SK-N-SH (cell line): ENCODE measurements around the gene ATP5PF. TPM values are rescaled to one million over a fixed set of nuclear protein-coding genes. Genes with fewer than 3 reads are reported as not detected.

Source experiments
- CTCF ChIA-PET: fragments of 300-600, 350-600 bp; formaldehyde crosslinking; extraction: SDS; loops from one replicate; lab custom pipeline; 2021; lab: Yijun Ruan, JAX
- POLR2A ChIA-PET: fragments of 350-600 bp; sonication (Branson Sonifier 250); formaldehyde crosslinking; extraction: SDS; loops from one replicate; lab custom pipeline; 2020; ENCODE audit warnings: antibody characterized with exemption, inconsistent platforms; lab: Yijun Ruan, JAX
- DNase-seq: peaks from one replicate; pipeline ENCODE4 v3.0.0; 2012
- H2AFZ ChIP-seq: fragments of 200-600 bp; sonication (generic); 2 replicates; pipeline ENCODE4 v1.8.1; 2016; ENCODE audit warnings: antibody characterized with exemption, mild to moderate bottlenecking, low read depth
- H3F3A ChIP-seq: fragments of 200-600 bp; sonication (generic); replicated peaks from 2 replicates; pipeline ENCODE3; 2016; ENCODE audit warnings: antibody characterized with exemption, mild to moderate bottlenecking; ENCODE audit not compliant: insufficient read depth
- H3K27ac ChIP-seq, 2 experiments: fragments of 200-500 bp in 1 of 2; fragments of 200-600 bp in 1 of 2; sonication (Bioruptor generic) in 1 of 2; sonication (generic), shearing (Covaris generic) in 1 of 2; 2 replicates each; pipeline versions ENCODE4 v1.5.1 to v1.6.1; 2014 to 2016; ENCODE audit warnings: low read depth in 2 of 2, inconsistent platforms in 1 of 2, low read length in 1 of 2, mild to moderate bottlenecking in 1 of 2, mixed read lengths in 1 of 2
- H3K27me3 ChIP-seq: fragments of 200-600 bp; sonication (generic), shearing (Covaris generic); 2 replicates; pipeline ENCODE4 v1.6.1; 2016; ENCODE audit warnings: mixed run types; ENCODE audit not compliant: insufficient read depth
- H3K36me3 ChIP-seq, 2 experiments: fragments of 200-500 bp in 1 of 2; fragments of 200-600 bp in 1 of 2; sonication (Bioruptor generic) in 1 of 2; sonication (generic) in 1 of 2; replicated peaks in 1 of 2; 2 replicates each; pipeline versions ENCODE3 to v1.5.1; 2014 to 2016; ENCODE audit warnings: low read length in 1 of 2, mild to moderate bottlenecking in 1 of 2; ENCODE audit not compliant: insufficient read depth in 2 of 2, control insufficient read depth in 1 of 2
- H3K4me1 ChIP-seq, 2 experiments: fragments of 200-500 bp in 1 of 2; fragments of 200-600 bp in 1 of 2; sonication (Bioruptor generic) in 1 of 2; sonication (generic), shearing (Covaris generic) in 1 of 2; 2 replicates each; pipeline versions ENCODE4 v1.5.1 to v1.6.1; 2014 to 2016; ENCODE audit warnings: low read depth in 1 of 2, low read length in 1 of 2, mixed run types in 1 of 2; ENCODE audit not compliant: insufficient read depth in 2 of 2, control insufficient read depth in 1 of 2
- H3K4me2 ChIP-seq: fragments of 200-600 bp; sonication (generic), shearing (Covaris generic); 2 replicates; pipeline ENCODE4 v1.6.1; 2017; ENCODE audit warnings: mixed run types
- H3K4me3 ChIP-seq, 2 experiments: fragments of 200-500 bp in 1 of 2; fragments of 200-600 bp in 1 of 2; sonication (Bioruptor generic) in 1 of 2; sonication (generic), shearing (Covaris generic) in 1 of 2; 2 replicates each; pipeline versions ENCODE4 v1.5.1 to v1.8.1; 2014 to 2016; ENCODE audit warnings: low read depth in 2 of 2, inconsistent platforms in 1 of 2, low read length in 1 of 2, mild to moderate bottlenecking in 1 of 2, mixed read lengths in 1 of 2, moderate library complexity in 1 of 2
- H3K79me2 ChIP-seq: fragments of 200-600 bp; sonication (generic); 2 replicates; pipeline ENCODE4 v1.8.1; 2017; ENCODE audit warnings: mild to moderate bottlenecking; ENCODE audit not compliant: insufficient read depth
- H3K9ac ChIP-seq: fragments of 200-600 bp; sonication (generic); 2 replicates; pipeline ENCODE4 v1.6.1; 2017; ENCODE audit warnings: mixed run types
- H3K9me2 ChIP-seq: fragments of 200-600 bp; sonication (generic); 2 replicates; pipeline ENCODE4 v1.6.1; 2017; ENCODE audit warnings: mixed run types
- H3K9me3 ChIP-seq: fragments of 200-600 bp; sonication (generic); 2 replicates; pipeline ENCODE4 v1.6.1; 2017; ENCODE audit warnings: mixed run types, mild to moderate bottlenecking, moderate library complexity
- H4K20me1 ChIP-seq: fragments of 200-600 bp; sonication (generic); 2 replicates; pipeline ENCODE4 v1.6.1; 2017; ENCODE audit warnings: mild to moderate bottlenecking, mixed run types; ENCODE audit not compliant: insufficient read depth
- CHD2 ChIP-seq: fragments of 150-350 bp; IDR thresholded peaks from 2 replicates; pipeline ENCODE4 v1.6.1; 2018; ENCODE audit warnings: low read length; ENCODE audit not compliant: partially characterized antibody
- EZH2phosphoT487 ChIP-seq: fragments of 200-600 bp; sonication (generic); IDR thresholded peaks from 2 replicates; pipeline ENCODE4 v1.6.1; 2017; ENCODE audit warnings: low read depth, mixed run types, mild to moderate bottlenecking, antibody characterized with exemption, moderate library complexity, borderline replicate concordance
- GABPA ChIP-seq: IDR thresholded peaks from 2 replicates; pipeline ENCODE4 v1.4.0; 2012; ENCODE audit warnings: low read depth, mild to moderate bottlenecking
- MXI1 ChIP-seq: IDR thresholded peaks from 2 replicates; pipeline ENCODE4 v1.6.1; 2012; ENCODE audit warnings: mild to moderate bottlenecking, low read depth, low read length, improper control_type of control experiment
- NFIC ChIP-seq: IDR thresholded peaks from 2 replicates; pipeline ENCODE4 v1.4.0; 2012; ENCODE audit warnings: borderline replicate concordance
- TAF1 ChIP-seq: IDR thresholded peaks from 2 replicates; pipeline ENCODE4 v1.6.1; 2012; ENCODE audit warnings: low read depth, mild to moderate bottlenecking, low read length, moderate library complexity, borderline replicate concordance
- TCF12 ChIP-seq: IDR thresholded peaks from 2 replicates; pipeline ENCODE4 v1.4.0; 2012
- YY1 ChIP-seq: IDR thresholded peaks from 2 replicates; pipeline ENCODE4 v1.4.0; 2012; ENCODE audit warnings: low read depth, mild to moderate bottlenecking
- polyA plus RNA-seq, 3 experiments: library from polyadenylated mRNA; depleted of rRNA; stranded (reverse); fragments of >200 nt; gene quantifications; 2 replicates each; pipeline ENCODE4 v1.2.3, GENCODE V29; 2012
- TF ChIP-seq, protein P1 (sequence below): IDR thresholded peaks from 2 replicates; pipeline ENCODE4 v1.6.1; 2012; ENCODE audit warnings: mild to moderate bottlenecking, low read depth, low read length, moderate library complexity
- TF ChIP-seq, protein P2 (sequence below): IDR thresholded peaks from 2 replicates; pipeline ENCODE4 v1.4.0; 2012; ENCODE audit warnings: low read depth
- TF ChIP-seq, protein P3 (sequence below): fragments of 150-350 bp; IDR thresholded peaks from 2 replicates; pipeline ENCODE4 v1.6.1; 2017; ENCODE audit warnings: antibody characterized with exemption, low read length, low read depth, borderline replicate concordance

ATP5PF gene
- polyA plus RNA-seq, 1 of the 3 experiments (the other 2 are of a cell fraction), result 277 TPM

DNA sequence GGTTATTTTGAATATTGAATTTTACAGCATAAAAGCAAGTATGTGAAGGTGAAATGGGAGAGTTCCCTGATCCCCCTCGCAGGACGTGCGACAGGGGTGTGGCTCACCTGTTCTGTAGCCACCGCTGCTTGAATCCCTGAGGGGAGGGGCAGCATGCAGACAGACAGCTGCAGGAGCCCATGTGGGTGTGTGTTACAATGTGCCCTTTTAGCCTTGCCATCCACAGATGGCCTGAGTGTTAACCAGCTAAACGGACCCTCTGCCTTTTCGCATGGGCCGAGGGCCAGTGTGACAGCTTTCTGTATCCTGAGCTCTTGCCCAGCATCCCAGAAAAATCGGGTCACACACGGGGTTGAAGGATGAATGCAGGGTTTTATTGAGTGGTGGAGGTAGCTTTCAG lies 52.3 kb downstream of the ATP5PF start (continued):
- TF ChIP-seq, protein P1, sequence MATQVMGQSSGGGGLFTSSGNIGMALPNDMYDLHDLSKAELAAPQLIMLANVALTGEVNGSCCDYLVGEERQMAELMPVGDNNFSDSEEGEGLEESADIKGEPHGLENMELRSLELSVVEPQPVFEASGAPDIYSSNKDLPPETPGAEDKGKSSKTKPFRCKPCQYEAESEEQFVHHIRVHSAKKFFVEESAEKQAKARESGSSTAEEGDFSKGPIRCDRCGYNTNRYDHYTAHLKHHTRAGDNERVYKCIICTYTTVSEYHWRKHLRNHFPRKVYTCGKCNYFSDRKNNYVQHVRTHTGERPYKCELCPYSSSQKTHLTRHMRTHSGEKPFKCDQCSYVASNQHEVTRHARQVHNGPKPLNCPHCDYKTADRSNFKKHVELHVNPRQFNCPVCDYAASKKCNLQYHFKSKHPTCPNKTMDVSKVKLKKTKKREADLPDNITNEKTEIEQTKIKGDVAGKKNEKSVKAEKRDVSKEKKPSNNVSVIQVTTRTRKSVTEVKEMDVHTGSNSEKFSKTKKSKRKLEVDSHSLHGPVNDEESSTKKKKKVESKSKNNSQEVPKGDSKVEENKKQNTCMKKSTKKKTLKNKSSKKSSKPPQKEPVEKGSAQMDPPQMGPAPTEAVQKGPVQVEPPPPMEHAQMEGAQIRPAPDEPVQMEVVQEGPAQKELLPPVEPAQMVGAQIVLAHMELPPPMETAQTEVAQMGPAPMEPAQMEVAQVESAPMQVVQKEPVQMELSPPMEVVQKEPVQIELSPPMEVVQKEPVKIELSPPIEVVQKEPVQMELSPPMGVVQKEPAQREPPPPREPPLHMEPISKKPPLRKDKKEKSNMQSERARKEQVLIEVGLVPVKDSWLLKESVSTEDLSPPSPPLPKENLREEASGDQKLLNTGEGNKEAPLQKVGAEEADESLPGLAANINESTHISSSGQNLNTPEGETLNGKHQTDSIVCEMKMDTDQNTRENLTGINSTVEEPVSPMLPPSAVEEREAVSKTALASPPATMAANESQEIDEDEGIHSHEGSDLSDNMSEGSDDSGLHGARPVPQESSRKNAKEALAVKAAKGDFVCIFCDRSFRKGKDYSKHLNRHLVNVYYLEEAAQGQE, result no peak
- no peak for TF ChIP-seq EZH2phosphoT487
- TF ChIP-seq GABPA, result no peak
- no peak for TF ChIP-seq YY1
- TF ChIP-seq NFIC, result no peak
- no peak for TF ChIP-seq MXI1
- TF ChIP-seq TCF12, result no peak
- TF ChIP-seq TAF1, result no peak
- TF ChIP-seq, protein P2, sequence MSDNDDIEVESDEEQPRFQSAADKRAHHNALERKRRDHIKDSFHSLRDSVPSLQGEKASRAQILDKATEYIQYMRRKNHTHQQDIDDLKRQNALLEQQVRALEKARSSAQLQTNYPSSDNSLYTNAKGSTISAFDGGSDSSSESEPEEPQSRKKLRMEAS, result no peak
- TF ChIP-seq, all 33 proteins: peak for 0

DNA sequence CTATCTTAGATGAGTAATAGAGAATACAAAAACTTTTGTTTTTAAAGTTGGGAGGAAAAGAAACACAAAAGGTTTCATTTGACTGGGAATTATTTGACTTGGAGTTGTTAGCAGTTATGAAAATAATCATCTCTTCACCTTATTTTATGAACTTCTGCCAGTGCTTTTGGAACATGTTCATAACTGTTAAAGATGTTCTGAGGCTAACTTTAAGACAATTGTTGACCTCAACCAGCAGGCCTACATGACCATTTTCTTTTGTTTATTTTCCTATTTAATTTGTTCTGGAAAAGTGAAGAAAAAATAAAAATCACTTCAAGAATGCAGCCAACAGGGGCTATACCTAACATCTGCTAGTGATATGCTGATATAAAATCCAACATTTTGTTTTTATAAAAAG lies 58.3 kb downstream of the ATP5PF start:
- Histone ChIP-seq H3K4me3 (no peak overlapping the region), H3K27ac (no peak overlapping the region), H3K9me2 (no peaks in the 10 kb centered on the region), H3K4me2 (no peak overlapping the region), H2AFZ (no peak overlapping the region), H3K9me3 (no peaks in the 10 kb centered on the region), H3K4me1 (no peaks in the 10 kb centered on the region), H3F3A (no peaks in the 10 kb centered on the region), H3K9ac (no peak overlapping the region), H3K79me2 (no peaks in the 10 kb centered on the region), H3K36me3 (no peaks in the 10 kb centered on the region), H4K20me1 (no peaks in the 10 kb centered on the region), H3K27me3 (no peaks in the 10 kb centered on the region)
- POLR2A ChIA-PET, result no interaction called here
- no peak for DNase-seq
- CTCF ChIA-PET, result interaction anchor here (1.2 kb wide), 1 partner anchor 32 kb away, joined by 6 read pairs; no protein-coding TSS in a partner anchor
- TF ChIP-seq, protein P3, sequence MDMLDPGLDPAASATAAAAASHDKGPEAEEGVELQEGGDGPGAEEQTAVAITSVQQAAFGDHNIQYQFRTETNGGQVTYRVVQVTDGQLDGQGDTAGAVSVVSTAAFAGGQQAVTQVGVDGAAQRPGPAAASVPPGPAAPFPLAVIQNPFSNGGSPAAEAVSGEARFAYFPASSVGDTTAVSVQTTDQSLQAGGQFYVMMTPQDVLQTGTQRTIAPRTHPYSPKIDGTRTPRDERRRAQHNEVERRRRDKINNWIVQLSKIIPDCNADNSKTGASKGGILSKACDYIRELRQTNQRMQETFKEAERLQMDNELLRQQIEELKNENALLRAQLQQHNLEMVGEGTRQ, result no peak
- TF ChIP-seq CHD2 (no peak), TAF1 (no peak)

Other genes starting within 250 kb of the ATP5PF start
- 21.1 and 26.9 TPM in 2 replicates for gene MRPL39, start 127.4 kb downstream of the ATP5PF start, polyA plus RNA-seq (2012; rRNA removed)
- 8.3 and 8.4 TPM in 2 replicates for gene JAM2, start 95.6 kb downstream of the ATP5PF start, polyA plus RNA-seq (2012; rRNA removed)
- gene GABPA, start 68 bp upstream of the ATP5PF start, polyA plus RNA-seq (2012; rRNA removed), result 6.2 and 7.9 TPM in 2 replicates